K562 (cell line): Measurements from ENCODE around the gene FGFRL1. TPM values are rescaled to one million over a fixed set of nuclear protein-coding genes. Genes with fewer than 3 reads are reported as not detected.

Experiments
- ATF3 ChIP-seq, 2 experiments: fragments of 450-650 bp in 1 of 2; sonication (generic) in 1 of 2; formaldehyde crosslinking in 1 of 2; IDR thresholded peaks in 1 of 2; conservative IDR thresholded peaks in 1 of 2; 2 replicates each; pipeline versions ENCODE4 v1.6.1 to v1.8.1; 2016 to 2023; ENCODE audit warnings: mild to moderate bottlenecking in 2 of 2, moderate library complexity in 2 of 2, inconsistent platforms in 1 of 2, missing genetic modification reagents in 1 of 2
- ATF7 ChIP-seq: fragments of 450-650 bp; IDR thresholded peaks from 2 replicates; pipeline ENCODE4 v1.7.1; 2014; ENCODE audit warnings: mild to moderate bottlenecking, moderate library complexity
- CTBP1 ChIP-seq: fragments of 450-650 bp; IDR thresholded peaks from 2 replicates; pipeline ENCODE4 v1.6.1; 2016; ENCODE audit warnings: borderline replicate concordance
- ESRRB ChIP-seq: fragments of 250-450 bp; sonication (Bioruptor Pico); IDR thresholded peaks from 2 replicates; pipeline ENCODE4 v1.5.0; 2020; ENCODE audit warnings: mild to moderate bottlenecking, moderate library complexity, borderline replicate concordance
- FOSL1 ChIP-seq: fragments of 200-800 bp; sonication (Bioruptor generic); conservative IDR thresholded peaks from 2 replicates; pipeline ENCODE4 v1.6.1; 2016; ENCODE audit warnings: missing genetic modification characterization, missing compliant biosample characterization
- HDGF ChIP-seq: fragments of 450-650 bp; IDR thresholded peaks from 2 replicates; pipeline ENCODE4 v1.6.1; 2016
- HMBOX1 ChIP-seq: sonication (generic); IDR thresholded peaks from 2 replicates; pipeline ENCODE4 v1.6.1; 2016
- L3MBTL2 ChIP-seq: fragments of 450-650 bp; IDR thresholded peaks from 2 replicates; pipeline ENCODE4 v1.6.1; 2016; ENCODE audit warnings: mild to moderate bottlenecking, moderate library complexity
- MAZ ChIP-seq, 2 experiments: fragments of 450-650 bp in 1 of 2; sonication (generic) in 1 of 2; formaldehyde crosslinking; IDR thresholded peaks in 1 of 2; conservative IDR thresholded peaks in 1 of 2; 2 replicates each; pipeline versions ENCODE4 v1.4.0 to v1.5.0; 2020; ENCODE audit warnings: mild to moderate bottlenecking in 1 of 2, missing genetic modification reagents in 1 of 2
- PHF8 ChIP-seq: fragments of 200-600 bp; sonication (generic); IDR thresholded peaks from 2 replicates; pipeline ENCODE4 v1.6.1; 2012; ENCODE audit warnings: mixed run types, mild to moderate bottlenecking, inconsistent platforms, low read length, moderate library complexity, borderline replicate concordance
- PHTF2 ChIP-seq: fragments of 250-450 bp; sonication (Bioruptor Pico); IDR thresholded peaks from 2 replicates; pipeline ENCODE4 v1.5.0; 2021; ENCODE audit warnings: mild to moderate bottlenecking
- PYGO2 ChIP-seq: fragments of 450-650 bp; IDR thresholded peaks from 2 replicates; pipeline ENCODE4 v1.6.1; 2016; ENCODE audit warnings: mild to moderate bottlenecking, missing genetic modification characterization, moderate library complexity, missing compliant biosample characterization
- SLC30A9 ChIP-seq: fragments of 250-450 bp; sonication (Bioruptor Pico); IDR thresholded peaks from 2 replicates; pipeline ENCODE4 v1.8.0; 2022; ENCODE audit warnings: mild to moderate bottlenecking, moderate library complexity
- TEAD4 ChIP-seq, 2 experiments: sonication (generic) in 1 of 2; formaldehyde crosslinking in 1 of 2; IDR thresholded peaks; 2 replicates each; pipeline versions ENCODE4 v1.6.1 to v1.8.0; 2012 to 2022; ENCODE audit warnings: borderline replicate concordance in 1 of 2, inconsistent platforms in 1 of 2, low read length in 1 of 2, mild to moderate bottlenecking in 1 of 2, missing genetic modification reagents in 1 of 2
- TFAP4 ChIP-seq: sonication (generic); formaldehyde crosslinking; IDR thresholded peaks from 2 replicates; pipeline ENCODE4 v1.8.0; 2022; ENCODE audit warnings: missing genetic modification reagents, mild to moderate bottlenecking, moderate library complexity, borderline replicate concordance
- ZBTB17 ChIP-seq: fragments of 450-650 bp; formaldehyde crosslinking; IDR thresholded peaks from 2 replicates; pipeline ENCODE4 v1.4.0; 2020; ENCODE audit warnings: mild to moderate bottlenecking
- ZFP36 ChIP-seq: fragments of 150-350 bp; IDR thresholded peaks from 2 replicates; pipeline ENCODE4 v1.6.1; 2018; ENCODE audit warnings: low read length, low read depth; ENCODE audit not compliant: partially characterized antibody
- ZKSCAN1 ChIP-seq: fragments of 150-350 bp; IDR thresholded peaks from 2 replicates; pipeline ENCODE4 v1.6.1; 2016; ENCODE audit warnings: low read depth, low read length
- ZKSCAN8 ChIP-seq: fragments of 200-800 bp; sonication (Bioruptor generic); IDR thresholded peaks from 2 replicates; pipeline ENCODE4 v1.6.1; 2016; ENCODE audit warnings: missing genetic modification characterization, missing compliant biosample characterization
- ZNF239 ChIP-seq: fragments of 250-450 bp; sonication (Bioruptor Pico); IDR thresholded peaks from 2 replicates; pipeline ENCODE4 v1.4.0; 2020; ENCODE audit warnings: mild to moderate bottlenecking
- polyA plus RNA-seq, 8 experiments: library from polyadenylated mRNA; depleted of rRNA in 4 of 8; stranded (reverse) in 5 of 8; unstranded in 3 of 8; fragments of >200 nt; fragmentation: Nextera tagmentation in 2 of 8; fragmentation: Illumina TruSeq in 1 of 8; extraction: Ambion mirVana in 2 of 8; extraction: Trizol in 1 of 8; gene quantifications; 2 replicates each; pipeline versions ENCODE4 v1.2.1 to v1.2.3, GENCODE V29; 2011 to 2014; ENCODE audit warnings: inconsistent platforms in 1 of 8, missing spikeins in 1 of 8
- total RNA-seq, 7 experiments: library from RNA; depleted of rRNA in 6 of 7; stranded (reverse); fragments of >200 nt in 6 of 7; fragmentation: Illumina TruSeq in 2 of 7; extraction: Trizol in 2 of 7; gene quantifications; 2 replicates each; pipeline versions ENCODE4 v1.2.1 to v1.2.3, GENCODE V29; 2011 to 2021; ENCODE audit warnings: low replicate concordance in 1 of 7

FGFRL1 gene
- total and polyA plus RNA-seq, 9 of the 15 experiments (the other 6 are each of a cell fraction or from before 2014, with no cell fraction given) = 0.34 to 49.9 (median 14.6) TPM

- TF ChIP-seq ZFP36 = peak; percentile 90
- no peak for TF ChIP-seq PHTF2 (CRISPR knock-in tag)
- no peak for TF ChIP-seq ZBTB17 (CRISPR knock-in tag)
- no peak for TF ChIP-seq ESRRB (CRISPR knock-in tag)
- no peak for TF ChIP-seq ZNF239 (CRISPR knock-in tag)
- TF ChIP-seq L3MBTL2 = peak; percentile 54; the same call in 1 of the 2 replicates
- TF ChIP-seq PHF8 = peak; percentile 25; the same call in 1 of the 2 replicates
- TF ChIP-seq ZKSCAN1 = no peak
- no peak for TF ChIP-seq PYGO2
- TF ChIP-seq TEAD4 (IDR thresholded peaks at IDR 0.05; ENCODE audit: low read length) = no peak
- no peak for TF ChIP-seq TEAD4 (CRISPR knock-in tag; IDR thresholded peaks at IDR 0.05; ENCODE audit: borderline replicate concordance)
- TF ChIP-seq ZKSCAN8 (CRISPR knock-in tag) = no peak
- no peak for TF ChIP-seq HMBOX1
- TF ChIP-seq TFAP4 (CRISPR knock-in tag) = 0 out of 2 replicates have a peak, but pooled peaks have one; percentile 22
- TF ChIP-seq FOSL1 (tag) = no peak
- TF ChIP-seq ATF7 = peak; percentile 11; the same call in 1 of the 2 replicates
- no peak for TF ChIP-seq ATF3 (IDR thresholded peaks at IDR 0.05)
- no peak for TF ChIP-seq ATF3 (CRISPR knock-in tag; conservative IDR thresholded peaks at IDR 0.05)
- 0 out of 2 replicates have a peak, but pooled peaks have one; percentile 37 for TF ChIP-seq HDGF
- no peak for TF ChIP-seq SLC30A9 (CRISPR knock-in tag)
- TF ChIP-seq MAZ (CRISPR knock-in tag; conservative IDR thresholded peaks at IDR 0.05 in 1 of 2, IDR thresholded peaks at IDR 0.05 in 1 of 2) = 0 out of 4 replicates have a peak, but pooled peaks of 1 of the 2 experiments have one; percentile 20
- TF ChIP-seq CTBP1 = 0 out of 2 replicates have a peak, but pooled peaks have one; percentile 25
Observed at GRCh38 chr4:1008840-1009541, 2.4 kb upstream of the FGFRL1 start (continued).
